ENCODE data around the gene FBXO3.
"Not testable (repeated sequence)": the region's sequence is repeated elsewhere in the genome, so short reads cannot be mapped to it uniquely, and the experiment has no call there.

Gene FBXO3, protein sequence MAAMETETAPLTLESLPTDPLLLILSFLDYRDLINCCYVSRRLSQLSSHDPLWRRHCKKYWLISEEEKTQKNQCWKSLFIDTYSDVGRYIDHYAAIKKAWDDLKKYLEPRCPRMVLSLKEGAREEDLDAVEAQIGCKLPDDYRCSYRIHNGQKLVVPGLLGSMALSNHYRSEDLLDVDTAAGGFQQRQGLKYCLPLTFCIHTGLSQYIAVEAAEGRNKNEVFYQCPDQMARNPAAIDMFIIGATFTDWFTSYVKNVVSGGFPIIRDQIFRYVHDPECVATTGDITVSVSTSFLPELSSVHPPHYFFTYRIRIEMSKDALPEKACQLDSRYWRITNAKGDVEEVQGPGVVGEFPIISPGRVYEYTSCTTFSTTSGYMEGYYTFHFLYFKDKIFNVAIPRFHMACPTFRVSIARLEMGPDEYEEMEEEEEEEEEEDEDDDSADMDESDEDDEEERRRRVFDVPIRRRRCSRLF

DNA sequence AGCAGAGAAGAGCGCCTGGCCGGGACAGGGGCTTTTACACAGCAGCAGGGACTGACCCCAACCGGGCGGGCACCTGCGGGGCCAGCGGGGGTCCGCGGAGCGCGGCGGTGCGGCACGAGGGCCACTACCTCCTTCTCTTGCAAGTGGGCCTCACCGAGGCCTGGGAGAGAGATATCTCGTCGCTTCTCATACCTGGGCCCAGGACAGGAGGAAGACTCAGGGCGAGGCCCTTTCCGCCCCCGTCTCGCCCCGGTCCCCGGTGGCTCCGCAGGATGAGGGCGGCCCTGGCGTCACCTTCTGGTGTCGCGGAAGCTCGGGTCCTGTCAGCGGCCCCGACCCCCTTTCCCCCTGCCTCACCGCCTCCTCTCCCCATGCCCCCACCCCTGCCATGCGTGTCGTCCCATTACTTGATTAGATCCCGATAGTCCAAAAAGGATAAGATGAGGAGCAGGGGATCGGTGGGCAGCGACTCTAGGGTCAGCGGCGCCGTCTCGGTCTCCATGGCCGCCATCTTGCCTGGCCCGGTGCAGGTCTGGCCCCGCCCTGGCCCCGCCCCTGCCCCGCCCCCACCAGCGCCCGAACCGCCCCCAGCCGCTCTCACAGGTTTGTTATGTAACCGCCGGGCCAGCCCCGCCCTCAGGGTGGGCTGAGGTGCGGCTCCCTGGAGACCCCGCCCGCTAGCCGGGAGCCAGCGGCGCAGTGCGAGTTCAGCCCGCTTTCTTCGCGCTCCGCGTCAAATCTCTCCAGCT is at the start of gene FBXO3:
Gene FBXO3, minus strand, starts transcription at position 534 of the 749 bp plus-strand sequence. Its CDS starts 23 bp downstream, at position 511.
- peak; percentile 92 for DNase-seq

GRCh38 chr11:33822981-33823380 is 48.7 kb upstream of the FBXO3 start:
- DNase-seq = not testable (repeated sequence)

GRCh38 chr11:33819278-33820035 is 45.1 kb upstream of the FBXO3 start:
- no peak for DNase-seq

- DNase-seq = peak; percentile 86
Measured at GRCh38 chr11:33808228-33808828, 34.0 kb upstream of the FBXO3 start.

DNA sequence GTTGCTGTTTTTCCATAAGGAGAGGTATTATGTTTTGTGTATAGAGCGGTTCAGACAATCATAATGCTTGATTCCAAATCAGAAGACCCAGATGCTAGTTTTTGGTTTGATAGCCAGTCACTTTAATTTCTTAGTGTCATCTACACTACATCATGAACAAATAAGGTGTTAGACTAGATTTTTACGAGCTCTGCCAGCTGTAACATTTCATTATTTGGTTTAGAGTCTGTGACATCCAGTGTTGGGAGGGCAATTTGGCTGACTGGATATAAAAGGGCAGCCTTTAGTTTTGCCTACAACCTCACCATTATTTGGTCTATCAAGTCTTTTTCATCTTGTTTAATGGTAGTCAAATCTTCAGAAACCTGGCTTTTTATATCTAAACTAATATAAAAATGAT is 30.2 kb upstream of the FBXO3 start:
- peak; percentile 5 for DNase-seq

- peak; percentile 87 for DNase-seq
Measured at GRCh38 chr11:33802194-33802950, 28.1 kb upstream of the FBXO3 start.

DNA sequence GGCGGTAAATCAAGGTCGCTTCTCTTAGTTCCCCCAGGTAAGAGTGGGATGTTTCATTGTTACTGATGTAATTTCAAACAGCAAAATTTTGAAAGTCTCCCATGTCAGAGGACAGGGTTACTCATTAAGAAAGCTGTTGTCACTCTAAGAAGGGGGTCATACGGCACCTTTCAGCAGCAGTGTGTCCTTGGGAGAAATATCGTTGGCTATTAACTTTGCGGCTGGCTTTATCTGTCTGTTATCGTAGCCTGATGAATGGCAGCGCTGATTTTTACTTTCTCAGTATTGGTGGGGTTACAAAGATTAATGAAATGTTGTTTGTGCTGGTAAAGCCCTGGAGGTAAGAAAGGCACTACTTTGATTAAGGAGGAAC is 27.5 kb upstream of the FBXO3 start:
- DNase-seq = no peak

DNA sequence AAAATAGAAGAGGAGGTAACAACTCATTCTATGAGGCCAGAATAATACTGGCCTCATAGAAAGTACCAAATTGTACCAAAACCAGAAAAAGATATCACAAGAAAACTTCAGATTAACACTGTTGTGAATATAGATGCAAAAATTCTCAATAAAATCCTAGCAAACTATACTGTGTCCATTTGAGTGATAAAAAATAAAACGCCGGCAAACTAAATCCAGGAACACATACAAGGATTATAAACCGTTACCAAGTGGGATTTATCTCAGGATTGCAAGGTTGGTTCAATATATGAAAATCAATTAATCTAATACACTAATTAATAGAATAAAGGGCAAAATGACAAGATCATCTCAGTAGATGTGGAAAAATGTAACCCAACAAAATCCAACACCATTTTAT is 23.6 kb upstream of the FBXO3 start:
- no peak for DNase-seq

DNA sequence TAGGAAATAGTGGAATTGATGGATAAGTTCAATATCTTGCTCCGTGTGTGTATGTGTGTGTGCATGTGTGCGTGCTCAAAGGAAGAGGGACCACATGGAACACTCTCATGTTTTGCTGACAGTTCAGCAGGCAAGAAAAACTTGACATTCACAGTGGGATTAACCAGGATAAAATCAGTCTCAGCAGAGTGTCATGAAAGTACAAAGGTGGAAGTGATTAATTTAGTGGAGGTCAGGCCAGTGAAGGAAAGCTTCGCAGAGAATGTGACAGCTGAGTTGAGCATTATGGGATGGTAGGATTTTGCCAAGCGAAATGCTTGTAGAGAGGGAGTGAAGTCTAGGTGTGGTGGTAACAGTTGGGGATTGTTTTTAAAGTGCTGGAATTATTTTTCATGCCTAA is 15.7 kb upstream of the FBXO3 start:
- DNase-seq = no peak

DNA sequence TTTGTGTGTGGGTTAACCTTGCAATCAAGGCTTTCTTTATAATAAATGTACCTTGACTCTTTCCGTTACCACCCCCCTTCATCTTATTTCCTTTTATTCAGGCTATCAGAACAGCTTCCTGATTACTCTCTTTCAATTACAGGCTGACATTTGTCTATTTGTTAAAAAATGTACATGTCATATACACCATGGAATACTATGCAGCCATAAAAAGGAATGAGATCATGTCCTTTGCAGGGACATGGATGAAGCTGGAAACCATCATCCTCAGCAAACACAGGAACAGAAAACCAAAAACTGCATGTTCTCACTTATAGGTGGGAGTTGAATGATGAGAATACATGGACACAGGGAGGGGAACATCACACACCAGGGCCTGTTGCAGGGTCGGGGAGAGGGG is 13.8 kb upstream of the FBXO3 start:
- not testable (repeated sequence) for DNase-seq

DNA sequence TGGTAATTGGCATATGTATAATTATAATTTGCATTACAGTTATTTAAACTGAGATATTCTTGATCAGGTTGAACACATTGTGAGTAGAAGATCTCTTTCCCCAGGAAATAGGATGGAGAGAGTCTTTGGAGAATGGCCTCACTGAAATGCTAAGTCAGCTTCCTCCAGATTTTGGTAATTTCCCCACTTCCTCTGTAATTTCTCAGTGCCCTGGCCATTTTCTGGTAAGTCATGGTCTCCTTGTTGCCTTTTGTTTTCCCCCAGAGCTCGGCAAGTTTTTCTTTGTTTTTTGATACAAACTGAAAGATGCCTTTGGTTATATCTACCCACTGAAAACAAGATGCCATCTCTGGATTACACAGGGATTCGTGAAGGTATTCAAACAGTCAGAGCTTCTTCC is 12.8 kb upstream of the FBXO3 start:
- DNase-seq = no peak

- no peak for DNase-seq
Measured at GRCh38 chr11:33785609-33786008, 11.3 kb upstream of the FBXO3 start.

GRCh38 chr11:33779849-33780528 is 5.7 kb upstream of the FBXO3 start:
- no peak for DNase-seq

DNA sequence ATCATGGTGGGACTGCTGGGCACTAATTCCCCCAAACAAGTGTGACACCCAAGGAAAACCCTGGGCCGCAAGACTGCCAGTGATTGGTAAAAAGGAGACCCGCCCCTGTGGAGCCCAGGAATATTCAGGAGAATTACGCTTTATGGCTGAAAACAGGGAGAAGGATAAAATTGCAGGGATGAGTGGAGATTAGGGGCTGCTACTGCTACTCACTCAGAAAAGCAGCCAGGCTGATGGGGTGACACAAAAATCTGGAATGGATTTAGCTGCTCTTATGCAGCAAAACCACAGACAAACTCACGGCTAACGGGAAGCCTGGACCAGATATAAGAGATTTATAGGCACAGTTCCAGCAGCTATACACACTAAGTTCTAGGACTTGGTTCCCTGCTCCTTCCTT is 4.4 kb upstream of the FBXO3 start:
- DNase-seq = no peak

DNA sequence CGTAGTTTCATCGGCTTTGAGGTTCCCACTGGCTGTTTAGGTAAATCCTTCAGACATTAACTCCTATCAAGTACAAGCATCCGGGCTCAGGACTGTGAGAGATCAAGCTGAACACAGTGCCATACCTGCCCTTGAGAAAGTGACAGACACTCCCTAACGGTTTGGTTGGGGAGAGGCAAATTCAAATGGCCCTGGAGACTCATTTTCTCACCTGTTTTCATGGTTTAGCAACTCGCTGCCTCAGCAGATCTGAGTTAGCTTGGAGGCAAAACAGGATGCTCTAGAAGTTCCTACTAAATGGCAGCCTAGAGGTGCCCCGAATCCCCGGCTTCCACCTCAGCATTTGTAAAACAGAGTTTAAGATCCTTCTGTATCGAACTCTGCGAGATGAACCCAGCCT is 3.6 kb upstream of the FBXO3 start:
- DNase-seq = no peak

- DNase-seq = no peak
Measured at GRCh38 chr11:33775832-33776470, 1.6 kb upstream of the FBXO3 start.

DNA sequence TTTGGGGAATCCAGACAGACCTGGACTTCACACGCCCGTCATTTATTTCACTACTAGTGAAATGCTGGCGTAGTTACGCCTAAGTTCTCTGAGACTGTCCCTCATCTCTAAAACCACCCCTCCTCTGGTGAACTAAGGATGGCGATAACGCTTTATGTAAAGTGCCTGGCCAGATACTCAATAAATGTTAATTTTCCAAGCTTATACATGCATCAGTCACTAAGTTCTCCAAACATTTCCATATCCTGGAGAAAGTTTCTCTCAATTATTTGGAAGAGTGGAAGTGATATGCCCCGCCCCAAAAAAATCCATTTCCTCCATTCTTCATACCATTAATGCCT is 1.1 kb upstream of the FBXO3 start:
- no peak for DNase-seq

- peak; percentile 35 for DNase-seq
Measured at GRCh38 chr11:33774736-33775466, 581 bp upstream of the FBXO3 start.

DNA sequence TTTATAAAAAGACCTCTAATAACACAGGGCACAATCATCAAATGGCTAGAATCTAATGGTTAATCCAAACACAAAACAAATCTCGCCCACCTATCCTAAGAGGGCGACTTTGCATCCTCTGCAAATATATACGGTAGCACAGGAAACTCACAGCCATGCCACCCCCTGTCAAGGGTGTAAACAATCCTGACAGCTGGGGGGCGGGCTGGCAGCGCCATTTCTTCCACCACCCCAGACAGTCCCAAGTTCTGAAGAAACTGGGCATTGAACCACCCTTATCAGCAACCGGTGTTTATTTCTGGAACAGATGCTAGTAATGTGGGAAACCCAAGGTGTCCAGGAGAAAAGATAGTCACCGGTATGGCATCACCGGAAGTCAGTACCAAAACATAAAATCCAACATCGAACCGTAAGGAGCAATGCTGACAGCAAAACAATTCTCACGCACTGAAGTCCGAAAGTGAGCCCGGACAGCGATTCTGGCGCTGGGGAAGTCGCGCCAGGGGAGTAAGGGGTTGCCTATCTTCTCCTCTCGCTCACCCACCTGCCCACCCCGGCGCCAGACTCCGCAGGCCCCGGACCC is 825 bp downstream of the FBXO3 start:
- no peak for DNase-seq

DNA sequence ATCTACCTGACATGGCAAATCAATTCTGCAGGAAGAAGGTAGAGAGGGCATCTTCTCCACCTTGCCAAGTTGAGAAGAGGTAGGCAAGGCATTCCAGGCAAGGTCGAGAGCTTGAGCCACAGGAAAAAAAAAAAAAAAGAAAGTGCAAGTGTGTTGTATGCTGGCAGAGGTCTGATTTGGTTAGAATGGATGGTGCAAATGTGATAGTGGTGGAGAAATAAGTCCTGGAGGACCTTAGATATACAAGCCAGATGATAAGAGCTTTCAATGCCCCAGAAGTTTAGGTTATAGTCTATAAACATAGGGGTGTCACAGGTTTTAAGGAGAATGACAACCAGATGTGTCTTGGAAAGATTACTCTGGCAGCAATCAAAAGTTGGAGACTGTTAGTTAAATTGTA is 1.4 kb downstream of the FBXO3 start:
- no peak for DNase-seq

All from NCI-H345 (cell line).